HG03196 (cell line): ENCODE data around the gene ZNF385C.

Source experiments
- ATAC-seq: cut with Tn5 transposase; IDR thresholded peaks from one replicate; pipeline ENCODE4 v1.9.1; 2021; ENCODE audit not compliant: unreplicated experiment

ZNF385C gene

DNA sequence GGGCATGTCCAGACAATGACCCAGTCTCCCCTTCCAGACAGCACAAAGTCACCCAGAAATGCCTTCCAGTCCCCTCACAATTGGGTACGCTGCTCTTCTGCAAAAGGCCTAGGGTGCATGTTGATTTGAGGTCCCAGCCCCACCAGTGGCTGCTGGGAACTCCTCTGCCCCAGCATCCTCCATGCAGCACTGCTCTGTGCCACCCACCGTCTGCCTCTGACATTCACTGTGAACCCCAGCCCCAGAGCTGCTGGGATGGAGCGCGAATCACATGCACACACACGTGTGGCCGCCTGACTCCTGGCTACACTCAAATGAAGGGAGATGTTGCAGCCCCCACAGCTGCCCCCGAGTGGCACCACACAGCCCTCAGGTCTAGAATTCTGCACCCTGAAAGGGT lies 46.6 kb downstream of the ZNF385C start:
- no peak for ATAC-seq

GRCh38 chr17:42051013-42051400 lies 47.3 kb downstream of the ZNF385C start:
- no peak for ATAC-seq

GRCh38 chr17:42050393-42051012 lies 47.8 kb downstream of the ZNF385C start, which contains the start of gene C17orf113:
TSS of gene C17orf113 (minus strand) at chr17:42050601. CDS start at chr17:42043376, 7,225 bp downstream.
- ATAC-seq, result no peak

DNA sequence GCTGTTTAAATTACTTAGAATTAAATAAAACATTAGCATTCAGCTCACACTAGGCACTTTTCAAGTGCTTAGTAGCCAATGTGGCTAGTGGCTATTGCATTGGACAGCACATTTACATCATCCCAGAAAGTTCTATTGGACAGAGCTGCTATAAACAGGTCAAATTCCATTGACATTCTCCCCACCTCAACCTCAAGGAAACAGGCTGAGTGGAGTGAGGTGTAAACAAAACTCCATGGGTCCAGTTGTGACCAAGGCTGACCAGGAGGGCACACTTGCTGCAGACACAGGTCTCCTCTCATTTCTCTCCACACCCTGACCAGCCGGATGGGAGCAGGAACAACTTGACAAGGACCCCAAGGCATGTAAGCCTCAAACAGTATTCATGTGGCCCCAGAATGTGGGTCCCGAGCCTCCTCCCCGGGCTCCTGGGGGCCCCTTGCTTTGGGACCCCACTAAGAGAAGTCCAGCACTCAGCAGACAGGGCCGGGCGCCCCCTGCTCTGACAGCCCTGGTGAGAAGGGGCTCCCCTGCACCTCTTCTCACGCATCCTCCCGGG lies 48.4 kb downstream of the ZNF385C start:
- ATAC-seq, result no peak

DNA sequence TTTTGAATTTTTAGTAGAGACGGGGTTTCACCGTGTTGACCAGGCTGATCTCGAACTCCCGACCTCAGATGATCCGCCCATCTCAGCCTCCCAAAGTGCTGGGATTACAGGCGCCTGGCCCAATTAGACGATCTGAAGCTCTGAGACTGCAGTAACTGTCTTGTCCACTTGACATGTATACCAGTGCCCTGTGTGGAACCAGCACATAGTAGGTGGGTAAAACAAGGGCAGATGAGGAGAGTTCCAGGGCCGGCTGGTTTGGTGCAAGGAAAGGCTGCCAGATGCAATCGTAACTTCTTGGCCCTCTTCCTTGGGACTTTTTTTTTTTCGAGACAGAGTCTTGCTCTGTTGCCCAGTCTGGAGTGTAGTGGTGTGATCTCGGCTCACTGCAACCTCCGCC lies 50.9 kb downstream of the ZNF385C start:
- ATAC-seq, result no peak

GRCh38 chr17:42045719-42046118 lies 52.6 kb downstream of the ZNF385C start:
- no peak for ATAC-seq

DNA sequence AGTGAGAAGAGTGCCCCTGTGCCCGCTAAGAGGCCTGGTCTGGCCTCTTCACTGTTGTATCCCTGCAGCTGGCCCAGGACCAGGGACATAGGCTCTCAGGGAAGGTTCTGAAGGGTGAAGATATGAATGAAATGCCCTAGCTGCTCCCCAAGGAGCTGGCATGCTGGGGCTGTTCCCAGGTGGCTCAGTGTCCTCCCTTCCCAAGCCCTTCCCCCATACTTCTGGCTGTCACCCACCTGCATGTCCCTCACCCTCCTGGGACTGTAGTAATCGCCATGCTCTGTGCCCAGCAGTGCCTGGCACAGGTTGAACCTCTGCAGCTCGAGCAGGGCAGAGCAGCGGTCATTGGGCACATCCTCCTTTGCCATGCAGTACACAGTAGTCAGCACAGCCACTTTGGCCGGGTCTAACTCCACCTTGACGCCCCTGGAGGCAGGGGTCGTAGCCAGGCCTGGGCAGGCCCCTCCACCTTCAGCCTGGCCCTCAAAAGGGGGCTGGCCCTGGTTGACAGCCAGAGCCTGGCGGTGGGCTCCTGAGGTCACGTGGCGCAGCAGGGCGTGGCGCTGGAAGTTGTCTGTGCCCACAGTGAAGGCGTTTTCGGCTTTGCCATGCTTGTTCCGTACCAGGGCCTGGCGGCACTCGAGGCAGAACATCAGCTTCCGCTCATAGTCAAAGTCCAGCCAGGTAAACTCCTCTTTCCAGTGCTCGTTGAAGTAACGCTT lies 55.5 kb downstream of the ZNF385C start:
- ATAC-seq, result no peak

GRCh38 chr17:42041619-42042018 lies 56.7 kb downstream of the ZNF385C start:
- no peak for ATAC-seq

GRCh38 chr17:42040818-42041217 lies 57.5 kb downstream of the ZNF385C start:
- ATAC-seq, result no peak

- ATAC-seq, result no peak
These were observed 58.2 kb downstream of the ZNF385C start for GRCh38 chr17:42039794-42040763.

DNA sequence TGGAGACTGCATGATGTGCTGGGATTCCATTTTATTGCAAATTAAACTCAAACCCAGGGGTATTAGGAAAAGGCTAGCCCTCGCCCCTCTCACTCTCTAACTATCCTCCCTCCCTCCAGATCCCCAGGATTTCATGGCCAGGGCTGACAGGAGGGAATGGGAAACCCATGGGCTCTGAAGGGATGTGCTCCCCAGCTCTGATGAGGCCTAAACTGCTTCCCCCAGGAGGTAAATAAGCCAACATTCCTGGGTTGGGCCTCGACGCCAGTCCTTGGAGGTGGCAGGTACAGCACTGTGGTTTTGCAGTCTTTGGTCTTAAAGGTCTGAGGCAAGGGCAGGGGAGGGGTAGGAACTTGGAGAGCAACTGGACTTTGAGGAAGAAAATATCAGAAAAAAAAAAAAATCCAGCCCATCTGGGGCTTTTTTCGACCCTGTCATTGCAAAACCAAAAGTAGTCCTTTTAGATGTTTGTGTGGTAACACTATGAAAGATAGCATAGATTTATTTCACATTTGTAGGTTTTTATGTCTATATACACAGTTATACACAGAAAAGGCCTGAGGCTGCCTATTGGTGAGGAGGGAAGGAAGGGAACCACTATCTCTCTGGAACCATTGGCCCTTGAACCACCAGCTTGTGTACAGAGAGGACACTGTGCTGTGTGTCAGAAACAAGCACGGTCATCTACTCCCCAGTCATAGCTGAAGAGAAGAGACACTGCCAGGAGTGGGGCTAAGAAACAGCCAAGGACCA lies 59.9 kb downstream of the ZNF385C start:
- no peak for ATAC-seq

GRCh38 chr17:42034059-42034458 lies 64.2 kb downstream of the ZNF385C start:
- ATAC-seq, result no peak

DNA sequence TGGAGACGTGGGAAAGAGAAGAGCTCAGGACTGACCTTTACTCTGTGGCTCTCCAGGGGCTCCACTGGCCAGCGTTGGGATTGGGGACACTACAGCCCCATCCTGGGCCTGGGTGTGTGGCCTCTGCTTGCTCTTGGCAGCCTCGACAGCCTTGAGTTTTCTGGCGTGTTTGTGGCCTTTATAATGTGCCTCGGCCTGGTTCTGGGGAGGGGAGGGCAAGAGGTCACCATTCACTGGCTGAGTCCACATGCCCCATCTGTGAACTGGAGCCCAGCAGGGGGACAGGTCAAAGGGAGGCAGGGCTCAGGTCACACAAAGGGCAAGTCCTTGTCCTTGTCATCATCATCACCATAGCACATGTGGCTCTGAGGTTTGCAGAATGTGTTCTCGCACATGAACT lies 66.7 kb downstream of the ZNF385C start:
- no peak for ATAC-seq

DNA sequence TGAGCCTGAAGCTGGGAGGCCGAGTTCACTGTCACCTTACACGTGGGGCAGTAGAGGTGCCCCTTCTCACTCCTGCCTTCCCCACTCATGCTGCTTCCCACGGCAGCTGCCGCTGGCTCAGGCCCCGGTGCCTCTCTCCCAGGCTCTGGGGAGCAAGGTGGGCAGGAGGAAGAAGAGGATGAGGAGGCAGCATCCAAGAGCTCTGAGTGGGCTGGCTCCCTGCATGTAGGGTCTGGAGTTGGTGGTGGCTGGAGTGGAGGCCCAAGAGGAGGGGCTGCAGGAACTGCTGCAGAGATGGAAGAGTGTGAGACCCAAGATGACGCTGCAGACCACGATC lies 69.5 kb downstream of the ZNF385C start:
- no peak for ATAC-seq

DNA sequence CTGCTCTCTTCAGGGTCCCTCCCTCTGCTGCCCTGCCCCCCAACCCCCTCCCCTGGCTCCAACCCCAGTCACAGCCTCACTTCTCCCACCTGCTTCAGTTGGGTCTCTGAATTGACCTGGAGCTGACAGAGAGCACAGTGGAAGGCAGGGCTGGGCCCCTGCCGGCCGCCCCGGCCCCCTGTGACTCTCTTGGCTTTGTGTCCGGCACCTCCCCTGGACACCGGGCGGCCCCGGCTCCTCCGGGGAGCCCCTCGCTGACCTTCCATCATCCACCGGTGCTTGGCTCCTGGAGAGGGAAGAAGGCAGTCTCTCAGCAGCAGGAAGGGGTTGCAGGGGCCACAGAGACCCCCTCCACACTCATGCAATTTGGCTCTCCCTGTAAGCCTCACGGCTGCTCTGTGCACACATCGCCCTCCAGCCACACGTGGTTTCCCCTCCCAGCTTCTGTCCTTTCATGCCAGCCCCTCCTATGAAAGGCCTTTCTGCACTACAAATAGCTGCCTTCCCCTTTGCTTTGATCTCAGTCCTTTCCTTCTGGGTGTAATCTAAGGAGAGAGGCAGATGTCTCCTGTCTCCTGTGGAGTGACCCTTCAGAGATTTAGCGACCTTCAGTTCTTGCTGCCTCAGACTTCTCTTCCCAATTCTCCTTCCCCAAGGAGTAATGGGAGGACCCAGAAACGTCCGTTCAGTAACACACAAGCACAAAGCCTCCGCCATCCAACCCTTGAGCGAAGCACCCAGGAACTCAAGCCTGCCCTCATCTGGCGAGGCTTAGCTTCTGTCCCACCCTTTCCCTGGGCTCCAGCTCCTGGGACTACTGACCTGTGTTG lies 70.1 kb downstream of the ZNF385C start:
- ATAC-seq, result no peak

DNA sequence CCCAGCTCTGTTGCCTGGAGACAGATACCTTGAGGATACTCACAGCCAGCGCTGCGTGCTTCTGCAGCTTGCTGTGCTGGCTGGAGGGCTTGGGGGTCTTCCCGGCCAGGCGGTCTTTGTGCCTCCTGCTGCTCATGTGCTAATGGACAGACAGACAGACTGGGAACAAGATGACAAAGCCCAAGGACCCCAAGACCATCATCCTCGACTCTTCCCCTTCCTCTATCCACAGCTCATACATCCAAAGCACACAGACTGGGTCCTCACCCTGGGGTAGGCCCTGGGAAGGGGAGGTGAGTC lies 70.7 kb downstream of the ZNF385C start:
- ATAC-seq, result no peak

- no peak for ATAC-seq
These were observed 71.2 kb downstream of the ZNF385C start for GRCh38 chr17:42026857-42027589.

DNA sequence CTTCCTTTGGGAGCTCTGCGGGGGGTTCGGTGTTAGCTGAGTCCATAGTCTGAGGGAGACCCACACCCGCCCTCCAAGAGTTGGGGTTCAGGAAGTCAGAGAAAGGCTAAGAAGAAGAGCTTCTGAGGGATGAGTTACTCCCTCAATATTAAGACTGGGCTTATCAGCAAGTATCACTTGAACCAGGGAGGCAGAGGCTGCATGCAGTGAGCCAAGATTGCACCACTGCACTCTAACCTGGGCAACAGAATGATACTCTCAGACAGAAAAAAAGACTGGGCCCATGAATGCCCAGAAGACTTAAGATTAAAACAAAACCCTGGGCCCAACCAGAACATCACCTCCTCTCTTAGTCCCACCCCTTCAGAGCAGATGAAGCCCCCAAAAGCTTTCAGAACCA lies 72.3 kb downstream of the ZNF385C start:
- no peak for ATAC-seq

DNA sequence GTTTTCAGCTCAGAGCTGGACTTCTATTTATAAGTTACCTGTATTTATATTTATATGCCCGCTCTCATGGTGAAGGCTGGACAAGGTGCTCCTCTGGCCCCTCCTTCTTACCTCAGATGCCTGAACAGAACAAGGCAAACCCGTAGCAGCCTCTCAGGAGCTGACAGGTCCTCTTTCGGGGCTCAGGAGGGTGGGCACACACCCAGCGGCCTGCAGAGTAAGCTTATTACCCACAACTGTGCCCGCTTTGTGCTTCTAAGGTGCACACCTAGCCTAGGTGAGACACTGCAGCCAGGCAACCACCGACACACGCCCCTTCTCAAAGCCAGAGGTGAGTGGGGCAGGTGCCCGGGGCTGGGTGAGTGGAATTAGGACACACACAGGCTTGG lies 73.1 kb downstream of the ZNF385C start:
- no peak for ATAC-seq
